IPS DF 4.7 (cell line): ENCODE measurements around the gene ABL1.

ENCODE experiments used
- DNase-seq: peaks from one replicate; pipeline ENCODE4 v3.0.0-alpha.2; 2013; ENCODE audit warnings: low spot score; ENCODE audit errors: extremely low read depth

ABL1 gene

DNA sequence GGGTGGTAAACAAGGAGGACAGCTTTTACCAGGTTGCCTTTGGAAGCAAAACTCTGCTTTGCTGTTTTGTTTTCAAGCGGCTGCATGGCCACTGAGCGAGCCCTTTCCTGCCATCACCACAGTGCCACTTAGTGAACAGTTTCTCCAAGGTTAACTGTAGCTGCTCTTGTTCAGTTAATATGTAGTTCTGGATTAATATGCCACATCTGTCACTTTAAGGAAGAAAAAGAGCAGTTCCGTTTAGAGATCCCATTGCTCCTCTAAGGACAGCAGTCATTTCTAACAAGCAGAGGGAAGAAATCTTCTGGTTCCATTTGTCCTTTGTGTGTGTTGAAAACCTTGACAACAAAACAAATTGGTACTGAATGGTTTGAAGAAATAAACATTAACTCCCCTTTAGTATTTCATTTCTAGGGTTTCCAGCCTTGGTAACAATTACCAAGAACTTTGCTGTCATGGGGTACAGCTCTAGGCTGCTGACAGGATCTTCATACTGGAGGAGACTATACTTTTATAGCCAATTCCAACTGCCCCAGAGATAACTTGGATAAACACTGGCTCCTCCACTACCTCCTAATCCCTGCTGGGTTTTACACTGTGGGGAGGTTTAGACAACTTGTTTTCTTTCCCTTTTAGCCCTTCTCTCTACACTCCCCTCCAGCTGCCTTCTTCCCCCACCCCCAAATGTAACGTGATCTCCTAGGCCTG lies 10.3 kb upstream of the ABL1 start:
- DNase-seq, result no peak

GRCh38 chr9:130825351-130825651 lies 9.8 kb upstream of the ABL1 start:
- DNase-seq, result no peak

DNA sequence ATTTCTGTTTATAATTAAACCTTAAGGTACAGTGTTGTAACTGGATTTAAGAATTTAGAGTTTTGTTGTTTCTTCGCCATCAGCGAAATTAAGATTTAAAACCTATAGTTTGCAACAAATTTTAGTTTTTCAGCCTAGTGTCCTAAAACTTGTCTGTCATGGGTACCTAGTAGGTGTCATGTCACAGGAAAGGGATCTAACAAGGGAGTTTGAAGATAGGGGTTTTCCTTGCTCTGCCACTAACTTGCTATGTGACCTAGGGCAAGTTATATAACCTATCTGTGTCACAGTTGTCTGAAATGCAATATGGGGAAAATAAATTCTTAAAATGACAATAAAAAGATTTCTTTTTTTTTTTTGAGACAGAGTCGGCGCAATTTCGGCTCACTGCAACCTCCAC lies 9.2 kb upstream of the ABL1 start:
- no peak for DNase-seq

- no peak for DNase-seq
Observed at GRCh38 chr9:130829762-130830161, 5.3 kb upstream of the ABL1 start.

GRCh38 chr9:130830231-130830760 lies 4.8 kb upstream of the ABL1 start:
- no peak for DNase-seq

GRCh38 chr9:130831077-130831476 lies 4.0 kb upstream of the ABL1 start:
- DNase-seq, result no peak

DNA sequence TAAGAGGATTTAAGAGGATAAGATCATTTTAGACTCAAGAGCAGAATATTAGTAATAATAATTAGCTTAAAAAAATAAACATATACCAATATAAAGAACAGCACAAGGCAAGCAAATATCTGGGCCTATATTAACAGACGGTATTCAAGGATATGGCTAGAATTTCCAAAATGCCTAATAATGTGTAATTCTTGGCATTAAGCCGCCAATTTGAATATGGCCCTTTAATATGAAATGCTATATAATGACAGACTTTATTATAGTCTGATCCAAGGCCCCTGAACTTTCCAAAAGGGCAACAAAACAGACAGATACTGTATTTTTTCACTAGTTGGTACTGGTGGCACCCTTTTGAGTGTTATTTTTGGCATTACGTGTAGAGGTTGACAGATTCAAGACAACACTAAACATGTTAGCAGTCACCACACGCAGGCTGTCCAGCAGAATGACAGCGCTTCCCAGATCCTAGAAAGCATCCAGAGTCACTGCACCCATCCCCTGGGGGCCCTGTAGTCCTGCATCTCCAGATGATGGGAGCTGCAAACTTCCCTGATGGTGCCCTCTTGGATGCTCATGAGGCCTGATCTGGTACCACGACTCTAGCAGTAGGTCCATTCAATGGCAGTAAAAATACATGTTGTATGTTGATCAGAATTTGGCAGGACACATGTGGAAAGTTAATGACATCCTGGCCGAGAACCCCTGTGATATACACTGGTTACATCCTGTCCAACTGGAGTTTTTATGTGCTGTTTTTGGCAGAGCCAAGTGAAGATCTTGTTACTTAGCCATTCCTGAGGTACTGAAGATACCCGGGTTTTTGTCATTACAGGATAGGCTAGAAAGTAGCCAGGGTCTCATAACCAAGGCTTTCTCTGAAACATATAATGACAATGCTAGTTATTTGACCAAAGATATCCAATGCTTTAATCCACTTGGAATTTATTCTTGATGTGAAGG lies 1.7 kb upstream of the ABL1 start:
- DNase-seq, result no peak

- no peak for DNase-seq
Observed at GRCh38 chr9:130835441-130836298, 616 bp downstream of the ABL1 start.

DNA sequence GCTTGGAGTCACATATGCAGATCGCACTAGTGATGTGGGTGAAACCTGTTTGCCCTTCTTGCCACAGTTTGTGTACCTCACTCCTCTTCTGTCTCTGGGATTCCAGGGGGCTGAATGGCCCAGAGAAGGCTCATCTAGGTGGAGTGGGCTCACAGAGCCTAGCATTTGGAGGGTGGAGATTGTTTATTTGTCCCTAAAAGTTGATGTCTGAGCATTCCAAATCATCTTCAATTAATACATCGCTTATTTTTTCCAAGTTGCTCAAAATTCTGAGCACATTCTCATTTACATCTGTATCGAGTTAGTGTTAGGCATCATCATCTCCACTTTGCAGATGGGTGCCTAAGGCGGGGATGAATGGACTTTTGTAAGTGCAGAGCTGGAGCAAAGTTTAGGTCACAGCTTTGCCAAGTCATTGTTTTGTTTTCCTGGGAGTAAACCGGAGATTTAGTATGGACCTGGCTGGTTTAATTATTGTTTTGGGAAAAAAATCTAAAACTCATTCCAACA lies 2.0 kb downstream of the ABL1 start:
- DNase-seq, result no peak

GRCh38 chr9:130837643-130838042 lies 2.6 kb downstream of the ABL1 start:
- no peak for DNase-seq

DNA sequence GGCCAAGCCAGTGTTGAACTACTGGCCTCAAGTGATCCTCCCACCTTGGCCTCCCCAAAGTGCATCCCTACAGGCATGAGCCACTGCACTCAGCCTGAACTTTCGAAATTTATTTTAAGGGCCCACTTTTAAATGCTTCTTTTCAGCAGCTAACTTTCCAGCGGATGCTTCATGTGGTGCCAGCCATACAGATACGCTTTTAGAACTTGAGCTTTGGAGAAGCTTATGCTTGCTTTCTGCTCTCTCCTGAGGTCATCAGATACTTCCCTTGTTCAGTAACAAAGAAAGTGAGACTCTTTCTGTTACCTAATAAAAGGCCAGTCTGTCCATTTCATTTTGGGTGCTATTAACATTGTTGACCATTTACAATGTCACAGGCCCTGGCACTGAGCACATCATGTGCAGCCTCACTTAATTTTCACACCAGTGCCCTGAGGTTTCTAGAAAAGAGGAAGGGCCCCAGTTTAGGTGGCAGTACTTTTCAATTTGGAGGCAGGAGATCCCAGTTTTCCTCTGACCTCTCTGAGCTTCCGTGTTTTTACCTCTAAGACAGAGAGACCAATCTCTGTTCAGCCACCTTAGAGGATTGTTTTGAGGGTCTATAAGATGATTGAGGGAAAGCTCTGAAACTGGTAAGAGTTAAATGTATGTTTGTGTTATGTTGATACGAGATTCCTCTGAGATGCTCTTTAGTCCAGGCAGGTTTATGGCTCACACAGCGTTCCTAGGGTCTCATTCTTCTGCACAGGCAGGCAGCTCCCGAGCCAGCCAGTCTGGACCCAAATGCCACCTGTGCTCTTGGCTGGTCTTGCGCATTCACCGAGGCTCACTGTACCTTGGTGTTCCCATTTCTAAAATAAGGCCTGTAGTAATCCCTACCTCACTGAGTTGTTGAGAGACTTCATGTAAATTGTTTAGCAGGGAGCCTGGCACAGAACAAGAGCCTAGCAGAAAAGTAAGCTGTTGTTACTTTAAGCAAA lies 4.4 kb downstream of the ABL1 start:
- DNase-seq, result no peak

- DNase-seq, result no peak
Observed at GRCh38 chr9:130842545-130842944, 7.5 kb downstream of the ABL1 start.

DNA sequence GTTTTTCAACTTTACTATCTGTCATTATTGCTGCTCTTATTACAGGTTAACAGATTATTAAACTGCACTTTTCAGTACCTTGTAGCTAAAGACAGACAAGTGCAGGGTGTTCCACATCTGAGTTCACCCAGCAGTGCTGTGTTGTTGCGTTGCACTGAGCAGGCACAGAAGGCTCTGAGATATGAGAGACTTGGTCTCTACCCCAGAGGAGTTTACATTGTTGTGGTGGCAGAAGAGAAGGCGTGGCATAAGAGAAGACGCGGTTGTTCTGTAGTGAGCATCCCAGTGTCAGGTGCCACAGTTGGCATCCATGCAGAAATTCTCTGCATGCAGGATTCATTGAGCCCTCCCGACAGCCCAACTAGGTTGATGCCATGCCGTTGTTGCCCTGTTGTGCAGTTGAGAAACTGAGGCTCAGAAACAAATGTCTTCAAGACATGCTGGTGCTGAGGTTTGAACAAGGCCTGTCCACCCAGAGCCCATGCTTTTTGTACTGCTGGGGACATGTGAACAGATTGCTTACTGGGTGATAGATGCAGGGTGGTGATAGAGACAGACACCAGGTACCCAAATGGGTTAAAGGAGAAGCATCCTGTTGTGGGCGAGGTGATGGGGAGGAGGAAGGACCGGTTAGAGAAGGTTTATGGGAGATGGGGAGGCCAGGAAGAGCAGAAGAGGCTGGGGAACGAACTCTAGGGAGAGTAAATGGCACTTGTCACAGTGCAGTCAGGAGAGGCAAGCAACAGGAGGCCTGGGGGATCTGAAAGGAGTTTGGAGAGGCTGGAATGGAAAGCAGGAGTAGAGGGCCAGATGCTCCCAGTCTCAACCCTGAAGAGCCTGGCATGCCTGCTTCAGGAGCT lies 8.2 kb downstream of the ABL1 start:
- no peak for DNase-seq

DNA sequence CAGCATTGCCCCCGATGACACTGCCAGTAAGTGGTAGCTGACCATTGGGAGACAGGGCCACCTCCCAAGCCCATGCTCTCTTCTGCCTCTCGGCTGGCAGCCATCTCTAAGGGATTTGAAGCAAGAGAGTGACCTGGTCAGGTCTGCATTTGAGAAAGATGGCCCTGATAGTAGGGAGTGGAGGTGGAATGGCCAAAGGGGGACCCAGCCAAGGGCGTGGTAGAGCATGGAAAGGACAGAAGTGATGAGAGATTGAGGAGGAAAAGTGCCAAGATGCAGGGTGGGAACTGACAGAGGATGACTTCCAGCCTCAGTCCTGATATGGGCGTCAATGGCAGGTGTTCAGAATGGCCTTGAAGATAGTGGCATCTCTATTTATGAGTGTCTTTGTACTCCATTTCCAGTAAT lies 9.0 kb downstream of the ABL1 start:
- no peak for DNase-seq

- DNase-seq, result no peak
Observed at GRCh38 chr9:130845254-130845653, 10.2 kb downstream of the ABL1 start.

- DNase-seq, result no peak
Observed at GRCh38 chr9:130845901-130846481, 10.9 kb downstream of the ABL1 start.

DNA sequence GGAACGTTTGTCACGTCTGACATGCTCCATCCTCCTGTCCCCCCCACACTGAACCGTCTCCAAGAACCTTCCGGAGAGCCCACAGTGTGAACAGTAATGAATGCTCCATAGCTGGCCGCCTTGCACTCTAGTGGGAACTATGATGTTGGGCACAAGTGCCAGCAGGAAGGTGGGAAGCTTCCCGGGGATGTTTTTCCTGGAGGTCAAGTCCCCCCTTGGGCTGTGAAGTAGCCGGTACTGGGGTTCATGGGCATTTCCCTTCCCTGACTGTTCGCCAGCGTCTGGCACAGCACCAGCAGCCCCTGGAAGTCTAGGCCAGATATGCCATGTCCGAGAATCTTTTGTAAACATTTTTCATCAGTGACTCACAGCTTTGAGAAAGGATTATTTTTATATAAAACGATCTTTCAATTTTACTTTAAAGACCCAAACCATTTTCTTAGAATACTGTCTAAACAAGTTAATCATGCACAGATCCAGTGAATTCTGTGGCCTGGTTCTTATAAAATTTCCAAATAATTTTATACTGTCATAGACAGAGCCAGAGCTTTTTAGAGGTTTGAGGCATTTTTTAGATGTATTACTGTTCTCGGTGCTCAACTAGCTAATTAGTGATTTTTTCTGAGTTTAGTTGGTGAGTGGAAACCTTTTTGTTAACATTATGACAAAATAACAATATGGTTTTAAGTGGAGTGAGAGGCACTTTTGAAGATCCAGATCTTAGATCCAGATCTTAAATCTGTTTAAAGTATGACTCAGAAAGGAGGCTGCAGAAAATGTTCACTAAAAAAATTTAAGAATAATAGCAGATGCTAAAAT lies 11.6 kb downstream of the ABL1 start:
- DNase-seq, result no peak
